Sigmoid colon (tissue), 4 donors: Measurements from ENCODE around the gene SHROOM4.

Source experiments
- CTCF ChIP-seq, 4 experiments: fragments of 450-650 bp in 3 of 4; fragments of 200-600 bp in 1 of 4; IDR thresholded peaks; one replicate each; pipeline ENCODE4 v1.5.1; 2016 to 2019; ENCODE audit warnings: antibody characterized with exemption in 4 of 4, mild to moderate bottlenecking in 3 of 4, moderate library complexity in 2 of 4
- EP300 ChIP-seq, 4 donors: sonication (generic); formaldehyde crosslinking; IDR thresholded peaks; one replicate each; pipeline ENCODE4 v1.6.1; 2017; ENCODE audit warnings: antibody characterized with exemption in 4 of 4
- POLR2A ChIP-seq, 2 donors: fragments of 450-650 bp; IDR thresholded peaks; one replicate each; pipeline ENCODE4 v1.6.1; 2016; ENCODE audit warnings: antibody characterized with exemption in 2 of 2, mild to moderate bottlenecking in 2 of 2, moderate library complexity in 2 of 2
- POLR2AphosphoS5 ChIP-seq, 4 donors: sonication (generic); formaldehyde crosslinking; IDR thresholded peaks; one replicate each; pipeline ENCODE4 v1.6.1; 2017; ENCODE audit warnings: antibody characterized with exemption in 4 of 4

GRCh38 chrX:50606300-50606950 lies 207.6 kb downstream of the SHROOM4 start:
- no peak for TF ChIP-seq POLR2AphosphoS5 (IDR thresholded peaks at IDR 0.05)
- TF ChIP-seq CTCF (IDR thresholded peaks at IDR 0.05), result no peak
- TF ChIP-seq POLR2A (IDR thresholded peaks at IDR 0.05), result no peak
- no peak for TF ChIP-seq EP300 (IDR thresholded peaks at IDR 0.05)
